K562 (cell line): Measurements from ENCODE around the gene SERPINA3. TPM values are rescaled to one million over a fixed set of nuclear protein-coding genes. Genes with fewer than 3 reads are reported as not detected.
A peak's percentile ranks its signal among the peaks of the same experiment; 100 is the strongest.
"Not testable (repeated sequence)": the region's sequence is repeated elsewhere in the genome, so short reads cannot be mapped to it uniquely, and the experiment has no call there.

Experiments
- ATAC-seq: fragments of 200-7000 bp; cut with Tn5 transposase; 3 replicates; pipeline ENCODE4 v1.9.1; 2020; ENCODE audit warnings: moderate library complexity
- BruUV-seq: library from RNA; stranded (reverse); fragments of 400-500 nt; replicated peaks from 2 replicates; lab custom pipeline; 2021; lab: Mats Ljungman, UMichigan
- CTCF ChIA-PET: fragments of 300-600 bp; formaldehyde crosslinking; extraction: SDS; loops from one replicate; lab custom pipeline; 2021; ENCODE audit warnings: low intra/inter-chr PET ratio; lab: Yijun Ruan, JAX
- POLR2A ChIA-PET: fragments of 300-600, 350-650 bp; sonication (Branson Sonifier 250); formaldehyde crosslinking; extraction: SDS; loops from one replicate; lab custom pipeline; 2021; ENCODE audit warnings: antibody characterized with exemption, inconsistent platforms; lab: Yijun Ruan, JAX
- DNase-seq, 4 experiments: peaks; one replicate each; pipeline versions ENCODE4 v3.0.0 to v3.0.0-alpha.2; 2011 to 2018; ENCODE audit warnings: low spot score in 3 of 4, mixed read lengths in 3 of 4; ENCODE audit errors: extremely low read depth in 1 of 4
- FAIRE-seq: peaks from 2 replicates; lab custom pipeline; 2011; peaks lifted over from hg19 to GRCh38; lab: Jason Lieb, UNC
- H2AFZ ChIP-seq: 2 replicates; pipeline ENCODE4 v1.6.0; 2011; ENCODE audit warnings: low read depth, low read length, control low read depth, inconsistent platforms
- H3K27ac ChIP-seq: fragments of 200-600 bp; 3 replicates; pipeline ENCODE4 v1.8.0; 2011; ENCODE audit warnings: low read depth, mild to moderate bottlenecking, control low read depth, inconsistent platforms, low read length, moderate library complexity, mixed read lengths; ENCODE audit errors: extremely low read depth
- H3K27me3 ChIP-seq, 2 experiments: fragments of 300-600 bp in 1 of 2; 2 replicates in 1 of 2; 3 replicates in 1 of 2; pipeline versions ENCODE4 v1.6.0 to v1.8.0; 2011; ENCODE audit warnings: inconsistent platforms in 2 of 2, low read length in 2 of 2, mild to moderate bottlenecking in 1 of 2, mixed read lengths in 1 of 2, moderate library complexity in 1 of 2; ENCODE audit not compliant: control insufficient read depth in 2 of 2, insufficient read depth in 2 of 2
- H3K36me3 ChIP-seq: fragments of 300-600 bp; 3 replicates; pipeline ENCODE4 v1.8.0; 2011; ENCODE audit warnings: mild to moderate bottlenecking, low read length, inconsistent platforms; ENCODE audit not compliant: control insufficient read depth, insufficient read depth
- H3K4me1 ChIP-seq, 2 experiments: fragments of 200-600 bp in 1 of 2; replicated peaks in 1 of 2; 2 replicates in 1 of 2; 3 replicates in 1 of 2; pipeline versions ENCODE4 v1.5.1 to v1.8.0; 2011; ENCODE audit warnings: inconsistent platforms in 2 of 2, low read length in 2 of 2, mild to moderate bottlenecking in 1 of 2, mixed read lengths in 1 of 2, moderate library complexity in 1 of 2; ENCODE audit not compliant: control insufficient read depth in 2 of 2, insufficient read depth in 2 of 2
- H3K4me2 ChIP-seq: 2 replicates; pipeline ENCODE4 v1.6.1; 2011; ENCODE audit warnings: low read length, control low read depth, inconsistent platforms, mixed read lengths; ENCODE audit not compliant: insufficient read depth
- H3K4me3 ChIP-seq: fragments of 200-600 bp; sonication (generic), shearing (Covaris generic); 2 replicates; pipeline ENCODE4 v1.5.1; 2016; ENCODE audit warnings: control low read depth, inconsistent platforms
- H3K79me2 ChIP-seq: fragments of 200-600 bp; 3 replicates; pipeline ENCODE4 v1.8.0; 2011; ENCODE audit warnings: low read length, inconsistent platforms; ENCODE audit not compliant: control insufficient read depth, insufficient read depth
- H3K9ac ChIP-seq, 2 experiments: 2 replicates each; pipeline versions ENCODE4 v1.6.0 to v1.6.1; 2011; ENCODE audit warnings: low read depth in 2 of 2, low read length in 2 of 2, control low read depth in 1 of 2, inconsistent platforms in 1 of 2, mild to moderate bottlenecking in 1 of 2, mixed read lengths in 1 of 2; ENCODE audit not compliant: insufficient read depth in 1 of 2
- H3K9me1 ChIP-seq: one replicate; pipeline ENCODE4 v1.6.0; 2011; ENCODE audit warnings: inconsistent platforms, mild to moderate bottlenecking, low read length, moderate library complexity; ENCODE audit not compliant: control insufficient read depth, insufficient read depth
- H3K9me3 ChIP-seq: replicated peaks from 2 replicates; pipeline ENCODE4 v1.5.1; 2011; ENCODE audit warnings: low read depth, low read length, inconsistent platforms; ENCODE audit not compliant: control insufficient read depth, insufficient read depth
- H4K20me1 ChIP-seq: replicated peaks from 2 replicates; pipeline ENCODE4 v1.6.1; 2011; ENCODE audit warnings: low read length, inconsistent platforms, mixed read lengths; ENCODE audit not compliant: control insufficient read depth, insufficient read depth
- E2F4 ChIP-seq: sonication (generic); formaldehyde crosslinking; IDR thresholded peaks from 2 replicates; pipeline ENCODE4 v1.8.0; 2022; ENCODE audit warnings: mild to moderate bottlenecking, low read depth, missing genetic modification reagents
- WGBS: fragments of 100-300 bp; shearing (Covaris generic); methylation state at CpG from one replicate; pipeline ENCODE4 v1.1.6; 2016; ENCODE audit warnings: low coverage, mixed read lengths; ENCODE audit not compliant: insufficient coverage; ENCODE audit errors: missing lambda C conversion rate; 5-methylcytosine and 5-hydroxymethylcytosine counted together
- in situ Hi-C: fragments of 300-500 bp; cut with MboI; formaldehyde crosslinking; loops from 4 replicates; pipeline ENCODE4 v1.15.0; 2018; ENCODE audit warnings: inconsistent platforms, mixed read lengths
- intact Hi-C: fragments of 100-400 bp; cut with micrococcal nuclease; formaldehyde crosslinking; loops from 2 replicates; pipeline ENCODE4 v1.14.2; 2022
- polyA plus RNA-seq, 8 experiments: library from polyadenylated mRNA; depleted of rRNA in 4 of 8; stranded (reverse) in 5 of 8; unstranded in 3 of 8; fragments of >200 nt; fragmentation: Nextera tagmentation in 2 of 8; fragmentation: Illumina TruSeq in 1 of 8; extraction: Ambion mirVana in 2 of 8; extraction: Trizol in 1 of 8; gene quantifications; 2 replicates each; pipeline versions ENCODE4 v1.2.1 to v1.2.3, GENCODE V29; 2011 to 2014; ENCODE audit warnings: inconsistent platforms in 1 of 8, missing spikeins in 1 of 8
- total RNA-seq, 7 experiments: library from RNA; depleted of rRNA in 6 of 7; stranded (reverse); fragments of >200 nt in 6 of 7; fragmentation: Illumina TruSeq in 2 of 7; extraction: Trizol in 2 of 7; gene quantifications; 2 replicates each; pipeline versions ENCODE4 v1.2.1 to v1.2.3, GENCODE V29; 2011 to 2021; ENCODE audit warnings: low replicate concordance in 1 of 7
- TF ChIP-seq, protein P1 (sequence below), 3 experiments: IDR thresholded peaks in 2 of 3; conservative IDR thresholded peaks in 1 of 3; 2 replicates each; pipeline ENCODE4 v1.5.1; 2011 to 2012; ENCODE audit warnings: low read length in 3 of 3, mild to moderate bottlenecking in 3 of 3, control low read depth in 2 of 3, improper control_type of control experiment in 1 of 3, inconsistent platforms in 1 of 3, low read depth in 1 of 3, mixed read lengths in 1 of 3, moderate library complexity in 1 of 3; ENCODE audit not compliant: insufficient read depth in 2 of 3

SERPINA3 gene
- total and polyA plus RNA-seq, 9 of the 15 experiments (the other 6 are each of a cell fraction or from before 2014, with no cell fraction given): 2.3 TPM; not detected in 8

GRCh38 chr14:94636744-94637412, 24.7 kb downstream of the SERPINA3 start:
- DNase-seq (peak in 1 of 4 experiments; percentile 5), FAIRE-seq (no peak), ATAC-seq (peak; percentile 68; the same call in 2 of the 3 replicates)
- Histone ChIP-seq H3K9me1 (no peaks in the 10 kb centered on the region), H3K4me2 (no peak overlapping the region), H3K9ac (no peak overlapping the region), H3K4me1 (no peaks in the 10 kb centered on the region), H2AFZ (no peak overlapping the region), H3K27ac (no peak overlapping the region), H3K4me3 (no peak overlapping the region), H4K20me1 (no peaks in the 10 kb centered on the region; the same call in 1 of the 2 replicates), H3K79me2 (no peaks in the 10 kb centered on the region), H3K27me3 (no peaks in the 10 kb centered on the region; a peak in 1 of 5 replicates), H3K9me3 (no peaks in the 10 kb centered on the region), H3K36me3 (no peaks in the 10 kb centered on the region)
- BruUV-seq: no TSS peak
- ChIA-PET POLR2A (no interaction called here), CTCF (no interaction called here)
- 0% methylated on average over 2 of the region's 2 CpGs for whole genome bisulfite sequencing
- in situ Hi-C loops: no loop called here
- no peak for TF ChIP-seq E2F4 (CRISPR knock-in tag)
- TF ChIP-seq, protein P1, sequence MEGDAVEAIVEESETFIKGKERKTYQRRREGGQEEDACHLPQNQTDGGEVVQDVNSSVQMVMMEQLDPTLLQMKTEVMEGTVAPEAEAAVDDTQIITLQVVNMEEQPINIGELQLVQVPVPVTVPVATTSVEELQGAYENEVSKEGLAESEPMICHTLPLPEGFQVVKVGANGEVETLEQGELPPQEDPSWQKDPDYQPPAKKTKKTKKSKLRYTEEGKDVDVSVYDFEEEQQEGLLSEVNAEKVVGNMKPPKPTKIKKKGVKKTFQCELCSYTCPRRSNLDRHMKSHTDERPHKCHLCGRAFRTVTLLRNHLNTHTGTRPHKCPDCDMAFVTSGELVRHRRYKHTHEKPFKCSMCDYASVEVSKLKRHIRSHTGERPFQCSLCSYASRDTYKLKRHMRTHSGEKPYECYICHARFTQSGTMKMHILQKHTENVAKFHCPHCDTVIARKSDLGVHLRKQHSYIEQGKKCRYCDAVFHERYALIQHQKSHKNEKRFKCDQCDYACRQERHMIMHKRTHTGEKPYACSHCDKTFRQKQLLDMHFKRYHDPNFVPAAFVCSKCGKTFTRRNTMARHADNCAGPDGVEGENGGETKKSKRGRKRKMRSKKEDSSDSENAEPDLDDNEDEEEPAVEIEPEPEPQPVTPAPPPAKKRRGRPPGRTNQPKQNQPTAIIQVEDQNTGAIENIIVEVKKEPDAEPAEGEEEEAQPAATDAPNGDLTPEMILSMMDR (IDR thresholded peaks at IDR 0.05 in 2 of 3, conservative IDR thresholded peaks at IDR 0.05 in 1 of 3; ENCODE audit: insufficient read depth in 2 of 3, low read depth in 1 of 3, low read length in 3 of 3): peak; percentile 3 to 43 (median 29); a peak in 3 of 6 replicates
- intact Hi-C loops: no loop called here

DNA sequence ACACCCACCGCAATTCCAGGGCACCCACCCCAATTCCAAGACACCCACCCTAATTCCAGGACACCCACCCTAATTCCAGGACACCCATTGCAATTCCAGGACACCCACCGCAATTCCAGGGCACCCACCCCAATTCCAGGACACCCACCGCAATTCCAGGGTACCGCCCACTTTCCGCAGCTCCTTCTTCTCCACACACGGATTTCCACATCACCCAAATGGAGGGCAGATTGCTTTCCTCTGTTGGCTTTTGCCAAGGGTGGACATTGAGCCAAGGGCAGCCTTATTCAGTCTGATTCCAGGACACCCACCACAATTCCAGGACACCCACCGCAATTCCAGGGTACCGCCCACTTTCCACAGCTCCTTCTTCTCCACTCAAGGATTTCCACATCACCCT, 25.6 kb downstream of the SERPINA3 start:
- DNase-seq, ATAC-seq, BruUV-seq, CTCF ChIA-PET, H3K4me3 ChIP-seq, intact Hi-C loops, H4K20me1 ChIP-seq, H3K9me1 ChIP-seq, H3K4me2 ChIP-seq, H3K36me3 ChIP-seq, H3K27me3 ChIP-seq, H3K79me2 ChIP-seq, H3K4me1 ChIP-seq, H2AFZ ChIP-seq, H3K9me3 ChIP-seq, in situ Hi-C loops, FAIRE-seq, H3K9ac ChIP-seq, H3K27ac ChIP-seq: not testable (repeated sequence)
- POLR2A ChIA-PET: interaction anchor here (0.6 kb wide), 1 partner anchor 717 kb away, joined by 3 read pairs; no protein-coding TSS in a partner anchor
- 7% methylated on average over 6 of the region's 8 CpGs for WGBS
